Astrocyte (in vitro differentiated cells and primary cell): ENCODE results near the gene RTKN2.

Experiments used
- CTCF ChIP-seq: IDR thresholded peaks from 2 replicates; pipeline ENCODE4 v1.5.1; 2011; ENCODE audit warnings: low read depth, mild to moderate bottlenecking, inconsistent platforms, low read length, moderate library complexity; ENCODE audit not compliant: insufficient read depth
- EZH2 ChIP-seq: IDR thresholded peaks from 2 replicates; pipeline ENCODE4 v1.6.1; 2012; ENCODE audit warnings: mild to moderate bottlenecking, low read length, inconsistent platforms; ENCODE audit not compliant: insufficient read depth

DNA sequence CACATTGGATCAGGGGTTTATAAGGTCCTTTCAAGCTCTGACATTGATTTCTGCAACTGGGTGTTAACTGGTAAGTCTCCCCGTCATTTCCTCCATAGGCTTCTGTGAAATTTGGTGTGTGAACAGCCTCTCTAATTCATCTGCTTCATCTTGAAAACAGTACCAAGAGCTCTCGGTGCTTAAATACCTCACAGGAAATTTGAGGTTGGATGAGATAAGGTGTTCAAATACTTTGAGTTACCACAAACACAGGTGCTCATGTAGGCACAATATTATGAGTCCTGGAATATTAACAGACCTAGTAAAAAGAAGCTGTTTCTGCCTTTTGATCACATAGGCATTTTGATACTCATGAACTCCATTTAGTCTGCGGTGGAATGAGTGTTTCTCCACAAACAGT lies 85.2 kb downstream of the RTKN2 start:
- no peak for TF ChIP-seq CTCF
- no peak for TF ChIP-seq EZH2
